H1 (cell line): ENCODE results near the gene TMPRSS4. TPM values are rescaled to one million over a fixed set of nuclear protein-coding genes. Genes with fewer than 3 reads are reported as not detected.

Source experiments
- CTCF ChIA-PET: fragments of 300-600 bp; sonication (Branson Sonifier 250); formaldehyde crosslinking; loops from one replicate; lab custom pipeline; 2021; ENCODE audit not compliant: partially characterized antibody; lab: Charles Lee
- POLR2A ChIA-PET: fragments of 300-600 bp; sonication (Branson Sonifier 250); formaldehyde crosslinking; loops from one replicate; lab custom pipeline; 2021; ENCODE audit warnings: inconsistent platforms; ENCODE audit not compliant: partially characterized antibody; lab: Charles Lee
- DNase-seq, 2 experiments: peaks; one replicate each; pipeline versions ENCODE4 v3.0.0 to v3.0.0-alpha.2; 2010 to 2022; ENCODE audit warnings: low spot score in 2 of 2, low read depth in 1 of 2, mixed read lengths in 1 of 2
- FAIRE-seq: peaks from 2 replicates; lab custom pipeline; 2011; peaks lifted over from hg19 to GRCh38; lab: Jason Lieb, UNC
- H2AFZ ChIP-seq: 2 replicates; pipeline ENCODE4 v1.8.1; 2012; ENCODE audit warnings: low read length, inconsistent platforms
- H2AK5ac ChIP-seq: 2 replicates; pipeline ENCODE4 v1.6.1; 2013; ENCODE audit warnings: low read depth, low read length
- H2BK120ac ChIP-seq: replicated peaks from 2 replicates; pipeline ENCODE3; 2013; ENCODE audit warnings: low read depth, low read length, inconsistent platforms
- H2BK12ac ChIP-seq: 2 replicates; pipeline ENCODE4 v1.6.1; 2013; ENCODE audit warnings: low read depth, low read length
- H2BK15ac ChIP-seq: 2 replicates; pipeline ENCODE4 v1.6.1; 2013; ENCODE audit warnings: low read length
- H2BK20ac ChIP-seq: 2 replicates; pipeline ENCODE4 v1.6.1; 2013; ENCODE audit warnings: low read length
- H2BK5ac ChIP-seq: 2 replicates; pipeline ENCODE4 v1.6.1; 2013; ENCODE audit warnings: low read depth, low read length
- H3K14ac ChIP-seq: 2 replicates; pipeline ENCODE4 v1.6.1; 2013; ENCODE audit warnings: inconsistent platforms; ENCODE audit not compliant: insufficient read length
- H3K18ac ChIP-seq: 2 replicates; pipeline ENCODE4 v1.6.1; 2013; ENCODE audit warnings: low read length; ENCODE audit errors: extremely low read depth
- H3K23ac ChIP-seq: 2 replicates; pipeline ENCODE4 v1.6.1; 2013; ENCODE audit warnings: inconsistent platforms; ENCODE audit not compliant: insufficient read length
- H3K23me2 ChIP-seq: 2 replicates; pipeline ENCODE4 v1.6.1; 2013; ENCODE audit warnings: low read depth, low read length
- H3K27ac ChIP-seq: 2 replicates; pipeline ENCODE4 v1.6.1; 2011; ENCODE audit warnings: low read depth, low read length, inconsistent platforms
- H3K27me3 ChIP-seq, 4 experiments: replicated peaks in 1 of 4; 1 replicate in 1 of 4; 2 replicates in 3 of 4; pipeline versions ENCODE4 v1.6.1 to v1.8.1; 2011 to 2013; ENCODE audit warnings: low read length in 3 of 4, mild to moderate bottlenecking in 3 of 4, inconsistent platforms in 2 of 4, mixed read lengths in 2 of 4, moderate library complexity in 1 of 4; ENCODE audit not compliant: control insufficient read depth in 3 of 4, insufficient read depth in 3 of 4; ENCODE audit errors: extremely low read depth in 1 of 4
- H3K36me3 ChIP-seq, 4 experiments: 2 replicates each; pipeline versions ENCODE4 v1.6.1 to v1.8.1; 2011 to 2013; ENCODE audit warnings: mild to moderate bottlenecking in 4 of 4, low read length in 3 of 4, moderate library complexity in 2 of 4, control low read depth in 1 of 4, inconsistent platforms in 1 of 4; ENCODE audit not compliant: insufficient read depth in 4 of 4, control insufficient read depth in 2 of 4
- H3K4ac ChIP-seq: replicated peaks from 2 replicates; pipeline ENCODE3; 2013; ENCODE audit warnings: low read length, low read depth, mixed read lengths, inconsistent platforms; ENCODE audit not compliant: insufficient read length
- H3K4me1 ChIP-seq, 4 experiments: replicated peaks in 1 of 4; 1 replicate in 1 of 4; 2 replicates in 3 of 4; pipeline versions ENCODE4 v1.6.1 to v1.8.1; 2011 to 2013; ENCODE audit warnings: low read length in 3 of 4, inconsistent platforms in 2 of 4, mixed read lengths in 1 of 4; ENCODE audit not compliant: insufficient read depth in 4 of 4, control insufficient read depth in 3 of 4
- H3K4me2 ChIP-seq, 2 experiments: 2 replicates each; pipeline versions ENCODE4 v1.6.1 to v1.8.1; 2011 to 2013; ENCODE audit warnings: low read depth in 2 of 2, low read length in 2 of 2, control low read depth in 1 of 2, inconsistent platforms in 1 of 2, mild to moderate bottlenecking in 1 of 2; ENCODE audit not compliant: insufficient read depth in 1 of 2
- H3K4me3 ChIP-seq, 4 experiments: fragments of 200-600, 300-600 bp in 1 of 4; sonication (generic), shearing (Covaris generic), sonication (Bioruptor Twin) in 1 of 4; 2 replicates each; pipeline versions ENCODE4 v1.5.1 to v1.8.1; 2011 to 2016; ENCODE audit warnings: low read length in 4 of 4, low read depth in 3 of 4, control low read depth in 2 of 4, inconsistent platforms in 2 of 4, mild to moderate bottlenecking in 2 of 4, mixed read lengths in 1 of 4, moderate library complexity in 1 of 4; ENCODE audit not compliant: insufficient read depth in 2 of 4; ENCODE audit errors: extremely low read depth in 1 of 4
- H3K56ac ChIP-seq: replicated peaks from 2 replicates; pipeline ENCODE3; 2013; ENCODE audit warnings: low read depth, mild to moderate bottlenecking, mixed read lengths, low read length, inconsistent platforms; ENCODE audit not compliant: insufficient read length
- H3K79me1 ChIP-seq: 2 replicates; pipeline ENCODE4 v1.6.1; 2013; ENCODE audit warnings: low read depth, low read length, control low read depth
- H3K79me2 ChIP-seq, 2 experiments: 2 replicates each; pipeline versions ENCODE4 v1.6.1 to v1.8.1; 2012 to 2013; ENCODE audit warnings: low read length in 2 of 2, mild to moderate bottlenecking in 2 of 2, inconsistent platforms in 1 of 2; ENCODE audit not compliant: insufficient read depth in 2 of 2, control insufficient read depth in 1 of 2
- H3K9ac ChIP-seq, 4 experiments: replicated peaks in 1 of 4; 1 replicate in 1 of 4; 2 replicates in 3 of 4; pipeline versions ENCODE4 v1.6.1 to v1.8.1; 2011 to 2013; ENCODE audit warnings: low read depth in 3 of 4, low read length in 3 of 4, control low read depth in 2 of 4, mild to moderate bottlenecking in 2 of 4, moderate library complexity in 2 of 4, inconsistent platforms in 1 of 4; ENCODE audit errors: extremely low read depth in 1 of 4
- H3K9me3 ChIP-seq, 2 experiments: 2 replicates each; pipeline versions ENCODE4 v1.6.1 to v1.8.1; 2012 to 2013; ENCODE audit warnings: mild to moderate bottlenecking in 2 of 2, moderate library complexity in 2 of 2, control low read depth in 1 of 2, inconsistent platforms in 1 of 2, low read depth in 1 of 2, low read length in 1 of 2, mixed read lengths in 1 of 2; ENCODE audit not compliant: insufficient read depth in 2 of 2
- H4K20me1 ChIP-seq, 2 experiments: replicated peaks in 1 of 2; 2 replicates each; pipeline versions ENCODE3 to v1.8.1; 2011 to 2013; ENCODE audit warnings: inconsistent platforms in 2 of 2, low read length in 2 of 2, mild to moderate bottlenecking in 1 of 2; ENCODE audit not compliant: insufficient read depth in 2 of 2, control insufficient read depth in 1 of 2
- H4K5ac ChIP-seq: 2 replicates; pipeline ENCODE4 v1.6.1; 2013; ENCODE audit warnings: low read length, low read depth, mixed read lengths, inconsistent platforms; ENCODE audit not compliant: insufficient read length
- H4K8ac ChIP-seq: 2 replicates; pipeline ENCODE4 v1.8.0; 2013; ENCODE audit warnings: mild to moderate bottlenecking, moderate library complexity, low read length, inconsistent platforms; ENCODE audit not compliant: insufficient read depth; ENCODE audit errors: extremely low read depth
- H4K91ac ChIP-seq: replicated peaks from 2 replicates; pipeline ENCODE3; 2013; ENCODE audit warnings: low read length, mixed read lengths, inconsistent platforms; ENCODE audit not compliant: insufficient read length
- CBX5 ChIP-seq: fragments of 300-800, 300-1000 bp; sonication (generic); IDR thresholded peaks from 2 replicates; pipeline ENCODE4 v1.7.1; 2016; ENCODE audit warnings: antibody characterized with exemption, low read length, low read depth
- KDM4A ChIP-seq: IDR thresholded peaks from one replicate; pipeline ENCODE4 v1.7.1; 2012; ENCODE audit warnings: low read depth, mild to moderate bottlenecking, moderate library complexity, low read length, inconsistent platforms; ENCODE audit not compliant: severe bottlenecking
- RNF2 ChIP-seq: fragments of 200-900, 300-1000 bp; sonication (generic); IDR thresholded peaks from 2 replicates; pipeline ENCODE4 v1.7.1; 2016; ENCODE audit warnings: borderline replicate concordance, low read depth, mild to moderate bottlenecking, antibody characterized with exemption, low read length; ENCODE audit not compliant: poor library complexity, severe bottlenecking; ENCODE audit errors: missing control alignments
- WGBS, 2 experiments: shearing (Covaris generic) in 1 of 2; methylation state at CpG; one replicate each; pipeline versions ENCODE4 v1.1.6 to v1.1.7; 2013 to 2015; ENCODE audit warnings: low lambda C conversion rate in 2 of 2, mixed read lengths in 2 of 2, inconsistent platforms in 1 of 2, low coverage in 1 of 2, missing lambda C conversion rate in 1 of 2; ENCODE audit not compliant: insufficient replicate concordance in 2 of 2, insufficient coverage in 1 of 2, insufficient read length in 1 of 2; ENCODE audit errors: extremely low coverage in 1 of 2, missing lambda C conversion rate in 1 of 2; 5-methylcytosine and 5-hydroxymethylcytosine counted together
- polyA plus RNA-seq, 7 experiments: library from polyadenylated mRNA; depleted of rRNA in 3 of 7; stranded (reverse) in 5 of 7; unstranded in 2 of 7; fragments of >200 nt in 5 of 7; fragments of 200-250 nt in 2 of 7; gene quantifications; 1 replicate in 5 of 7; 2 replicates in 1 of 7; 4 replicates in 1 of 7; pipeline versions ENCODE4 v1.2.1 to v1.2.3, GENCODE V29; 2011 to 2013; ENCODE audit warnings: missing spikeins in 2 of 7, mixed read lengths in 2 of 7
- total RNA-seq: library from RNA; stranded (reverse); fragmentation: NEBNext Ultra II Directional; extraction: Animal tissue kit (Norgen Biotek cat#: 25700); gene quantifications from 2 replicates; pipeline ENCODE4 v1.2.1, GENCODE V29; 2021

Gene TMPRSS4
- total and polyA plus RNA-seq, 2 of the 8 experiments (the other 6 are each of a cell fraction or from before 2014, with no cell fraction given): 0.11 to 0.58 TPM

DNA sequence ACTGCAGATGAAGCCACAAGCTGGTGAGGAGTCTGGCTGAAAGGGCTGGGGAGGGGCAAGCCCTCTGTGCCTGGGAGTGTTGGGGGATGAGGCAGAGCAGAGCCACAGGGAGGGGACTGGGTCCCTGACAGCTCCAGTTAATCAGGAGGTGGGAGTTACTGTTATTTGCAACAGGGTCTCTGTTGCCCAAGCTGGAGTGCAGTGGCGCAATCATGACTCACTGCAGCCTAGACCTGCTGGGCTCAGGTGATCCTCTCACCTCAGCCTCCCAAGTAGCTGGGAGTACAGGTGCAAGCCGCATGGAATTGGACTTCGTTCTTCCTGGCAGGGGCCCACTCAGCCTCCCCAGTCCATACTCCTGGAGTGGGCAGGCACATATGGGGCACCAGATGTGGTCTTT, 91.9 kb downstream of the TMPRSS4 start:
- H2BK5ac ChIP-seq: no peak overlapping the region
- peaks cover 2% of the 10 kb centered on the region for H3K23me2 ChIP-seq
- H3K27ac ChIP-seq: no peak overlapping the region
- ChIA-PET CTCF (interaction anchor here (0.5 to 8.7 kb wide), 3 partner anchors 11 to 217 kb away, joined by 3 to 245 read pairs (median 170); partner anchors contain the start of gene SCN4B), POLR2A (no interaction called here)
- H3K18ac ChIP-seq: peak overlapping the region; percentile 48
- no peaks in the 10 kb centered on the region for H4K20me1 ChIP-seq
- H2AK5ac ChIP-seq: no peak overlapping the region
- H4K5ac ChIP-seq: no peak overlapping the region
- peaks cover 6 to 72% (median 47%) of the 10 kb centered on the region in 4 experiments for H3K27me3 ChIP-seq
- no peak overlapping the region for H2BK12ac ChIP-seq
- no peak overlapping the region for H3K23ac ChIP-seq
- no peaks in the 10 kb centered on the region for H3K9me3 ChIP-seq
- peaks cover 2 to 16% (median 7%) of the 10 kb centered on the region in 4 experiments for H3K4me1 ChIP-seq
- no peak overlapping the region for H3K4me2 ChIP-seq
- no peak overlapping the region for H3K4ac ChIP-seq
- H4K8ac ChIP-seq: no peak overlapping the region; the same call in 1 of the 2 replicates
- no peak overlapping the region for H3K9ac ChIP-seq
- H2BK20ac ChIP-seq: no peak overlapping the region
- no peak for DNase-seq
- no peak overlapping the region for H3K56ac ChIP-seq
- no peak overlapping the region for H4K91ac ChIP-seq
- no peak overlapping the region for H3K14ac ChIP-seq
- no peaks in the 10 kb centered on the region for H3K79me1 ChIP-seq
- no peak overlapping the region for H2BK120ac ChIP-seq
- no peak overlapping the region for H3K4me3 ChIP-seq
- FAIRE-seq: no peak
- WGBS, 2 experiments: 82% methylated on average over 3 of the region's 3 CpGs; no CpG with 5 or more reads in 1 of the 2 experiments
- H3K36me3 ChIP-seq: no peaks in the 10 kb centered on the region
- H3K79me2 ChIP-seq: no peaks in the 10 kb centered on the region
- peak overlapping the region; percentile 72 for H2BK15ac ChIP-seq
- no peak overlapping the region for H2AFZ ChIP-seq
- TF ChIP-seq CBX5 (no peak), KDM4A (no peak), RNF2 (no peak)
